GM19324 (cell line): ENCODE data around the gene GJC2.
"Not testable (repeated sequence)": the region's sequence is repeated elsewhere in the genome, so short reads cannot be mapped to it uniquely, and the experiment has no call there.

Source experiments
- ATAC-seq: cut with Tn5 transposase; IDR thresholded peaks from one replicate; pipeline ENCODE4 v1.9.1; 2021; ENCODE audit warnings: mild to moderate bottlenecking, moderate library complexity; ENCODE audit not compliant: unreplicated experiment, low FRiP score

GJC2 gene

GRCh38 chr1:228184152-228184551 is 34.4 kb downstream of the GJC2 start:
- ATAC-seq, result no peak

- ATAC-seq, result no peak
Observed at GRCh38 chr1:228185641-228185965, 35.9 kb downstream of the GJC2 start.

- ATAC-seq, result not testable (repeated sequence)
Observed at GRCh38 chr1:228188249-228188648, 38.5 kb downstream of the GJC2 start.

GRCh38 chr1:228190182-228190581 is 40.5 kb downstream of the GJC2 start:
- ATAC-seq, result no peak

DNA sequence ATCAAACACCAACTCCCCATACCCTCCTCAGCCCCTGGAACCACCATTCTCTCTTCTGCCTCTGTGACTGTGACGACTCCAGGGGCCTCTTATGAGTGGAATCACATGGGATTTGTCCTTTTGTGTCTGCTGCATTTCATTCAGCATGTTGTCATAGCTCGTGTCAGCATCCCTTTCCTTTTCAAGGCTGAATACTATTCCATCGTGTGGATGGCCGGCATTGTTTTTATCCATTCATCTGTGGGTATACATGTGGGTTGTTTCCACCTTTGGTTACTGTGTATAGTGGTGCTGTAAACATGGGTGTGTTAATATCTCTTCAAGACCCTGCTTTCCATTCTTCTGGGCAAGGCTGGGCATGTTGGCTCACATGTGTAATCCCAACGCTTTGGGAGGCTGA is 41.0 kb downstream of the GJC2 start:
- ATAC-seq, result no peak

DNA sequence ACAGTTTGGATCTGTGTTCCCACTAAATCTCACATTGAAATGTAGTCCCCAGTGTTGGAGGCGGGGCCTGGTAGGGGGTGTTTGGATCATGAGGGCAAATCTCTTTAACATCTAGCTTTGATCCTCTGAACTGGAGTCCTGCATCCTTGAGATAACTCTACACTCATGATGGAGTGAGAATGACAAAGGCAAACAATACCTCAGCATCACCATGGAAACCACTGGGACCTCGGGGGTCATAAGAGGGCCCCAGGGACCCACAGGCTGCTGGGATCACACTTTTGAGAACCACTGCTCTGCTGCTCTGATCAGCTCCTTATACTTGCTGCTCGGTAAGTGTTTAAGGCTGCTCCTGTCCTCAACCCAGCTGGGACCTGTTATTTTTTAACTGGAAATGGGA is 44.7 kb downstream of the GJC2 start:
- ATAC-seq, result no peak

DNA sequence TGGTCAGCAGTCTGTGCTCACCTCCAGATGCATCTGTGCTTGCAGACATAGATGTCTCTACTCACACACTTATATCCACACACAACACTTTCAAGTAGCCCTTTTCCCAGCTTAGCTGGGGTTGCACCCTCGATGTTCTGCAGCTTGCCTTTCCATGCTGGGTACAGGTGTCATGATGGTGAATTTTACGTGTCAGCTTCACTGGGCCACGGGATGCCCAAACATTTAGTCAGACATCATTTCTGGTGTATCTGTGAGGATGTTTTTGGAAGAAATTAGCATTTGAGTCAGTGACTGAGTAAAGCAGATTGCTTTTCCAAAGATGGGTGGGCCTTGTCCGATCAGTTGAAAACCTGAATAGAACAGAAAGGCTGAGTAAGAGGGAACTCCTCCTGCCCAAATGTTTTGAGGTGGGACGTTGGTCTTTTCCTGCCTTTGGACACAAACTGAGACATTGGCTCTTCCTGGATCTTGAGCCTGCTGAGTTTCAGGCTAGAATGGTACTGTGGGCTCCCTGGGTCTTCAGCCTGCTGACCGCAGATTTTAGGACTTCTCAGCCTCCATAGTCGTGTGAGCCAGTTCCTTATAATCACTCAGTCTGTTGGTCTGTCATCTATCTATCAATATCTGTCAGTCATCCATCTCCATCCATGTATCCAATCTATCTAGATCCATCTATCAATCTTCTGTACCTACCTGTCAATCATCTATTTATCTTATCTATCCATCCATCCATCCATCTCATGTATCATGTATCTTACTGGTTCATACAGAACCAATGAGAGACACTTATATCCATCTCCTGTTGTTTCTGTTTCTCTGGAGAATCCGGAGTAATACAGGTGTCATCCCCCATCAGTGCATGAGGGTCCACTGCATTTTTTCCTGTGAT is 45.4 kb downstream of the GJC2 start:
- no peak for ATAC-seq

DNA sequence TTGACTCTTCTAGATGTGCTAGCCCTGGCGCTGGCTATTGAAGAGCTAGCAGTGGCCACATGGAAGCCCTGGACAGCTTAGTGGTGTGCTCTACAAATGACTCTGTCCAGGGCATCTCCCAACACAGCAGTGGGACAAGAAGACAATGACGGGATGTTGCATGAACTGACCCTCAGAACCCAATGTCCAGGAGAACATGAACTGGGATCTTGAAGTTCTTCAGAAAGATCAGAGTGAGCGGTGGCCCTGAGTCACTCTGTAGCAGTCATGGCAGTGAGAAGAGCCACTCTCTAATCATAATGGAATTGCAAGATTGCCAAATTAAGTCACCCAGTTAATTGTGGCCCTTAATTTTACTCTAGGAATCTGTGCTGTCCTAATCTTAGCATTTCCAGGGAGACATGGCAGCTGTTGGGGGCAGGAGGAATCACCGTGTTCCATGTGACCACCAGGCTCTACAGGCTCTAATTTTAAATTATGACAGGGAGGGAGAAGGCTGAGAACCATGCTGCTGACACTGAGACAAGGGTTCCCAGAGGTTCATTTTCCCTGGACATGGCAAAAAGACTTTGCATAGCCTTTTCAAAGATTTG is 47.9 kb downstream of the GJC2 start:
- ATAC-seq, result no peak

DNA sequence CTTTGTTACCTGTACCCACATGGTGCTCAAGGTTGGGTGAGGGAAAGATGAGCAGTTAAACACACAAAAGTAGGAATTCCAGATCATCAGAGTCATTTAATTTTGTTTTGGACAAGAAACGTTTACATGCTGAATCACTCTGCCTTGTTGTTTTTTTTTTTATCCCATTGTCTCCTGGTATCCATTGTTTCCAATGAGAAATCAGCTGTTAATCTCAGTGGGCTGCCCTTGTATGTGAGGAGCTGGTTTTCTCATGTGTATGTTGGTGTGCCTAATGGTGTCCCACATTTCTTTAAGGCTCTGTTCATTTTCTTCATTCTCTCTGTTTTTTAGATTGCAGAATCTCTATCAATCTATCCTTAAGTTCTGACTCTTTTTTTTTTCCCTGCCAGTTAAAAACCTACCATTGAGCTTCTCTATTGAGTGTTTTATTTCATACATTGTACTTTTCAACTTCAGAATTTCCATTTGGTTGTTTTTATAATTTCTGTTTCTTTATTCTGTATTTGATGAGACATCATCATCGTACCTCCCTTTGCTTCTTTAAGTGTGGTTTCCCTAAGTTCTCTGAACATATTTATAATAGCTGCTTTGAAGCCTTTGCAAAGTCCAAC is 49.4 kb downstream of the GJC2 start:
- ATAC-seq, result no peak

DNA sequence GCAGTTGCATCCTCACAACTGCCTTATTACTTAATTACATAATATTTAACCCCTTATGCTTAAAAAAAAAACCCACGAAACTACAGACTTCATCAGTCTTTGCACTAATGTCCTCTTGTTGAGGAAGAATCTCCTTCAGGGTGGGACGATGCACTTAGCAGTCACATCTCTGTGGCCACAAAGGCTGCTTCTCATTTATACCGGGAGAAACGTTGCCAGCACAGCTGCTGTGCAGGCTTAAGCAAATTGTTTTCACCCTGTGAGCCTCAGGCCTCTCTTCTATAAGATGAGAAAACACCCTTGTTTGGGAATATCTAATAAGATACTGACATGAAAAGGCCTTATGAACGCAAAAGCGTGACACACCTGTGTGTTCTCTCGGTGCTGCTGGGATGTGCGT is 55.2 kb downstream of the GJC2 start:
- ATAC-seq, result no peak

DNA sequence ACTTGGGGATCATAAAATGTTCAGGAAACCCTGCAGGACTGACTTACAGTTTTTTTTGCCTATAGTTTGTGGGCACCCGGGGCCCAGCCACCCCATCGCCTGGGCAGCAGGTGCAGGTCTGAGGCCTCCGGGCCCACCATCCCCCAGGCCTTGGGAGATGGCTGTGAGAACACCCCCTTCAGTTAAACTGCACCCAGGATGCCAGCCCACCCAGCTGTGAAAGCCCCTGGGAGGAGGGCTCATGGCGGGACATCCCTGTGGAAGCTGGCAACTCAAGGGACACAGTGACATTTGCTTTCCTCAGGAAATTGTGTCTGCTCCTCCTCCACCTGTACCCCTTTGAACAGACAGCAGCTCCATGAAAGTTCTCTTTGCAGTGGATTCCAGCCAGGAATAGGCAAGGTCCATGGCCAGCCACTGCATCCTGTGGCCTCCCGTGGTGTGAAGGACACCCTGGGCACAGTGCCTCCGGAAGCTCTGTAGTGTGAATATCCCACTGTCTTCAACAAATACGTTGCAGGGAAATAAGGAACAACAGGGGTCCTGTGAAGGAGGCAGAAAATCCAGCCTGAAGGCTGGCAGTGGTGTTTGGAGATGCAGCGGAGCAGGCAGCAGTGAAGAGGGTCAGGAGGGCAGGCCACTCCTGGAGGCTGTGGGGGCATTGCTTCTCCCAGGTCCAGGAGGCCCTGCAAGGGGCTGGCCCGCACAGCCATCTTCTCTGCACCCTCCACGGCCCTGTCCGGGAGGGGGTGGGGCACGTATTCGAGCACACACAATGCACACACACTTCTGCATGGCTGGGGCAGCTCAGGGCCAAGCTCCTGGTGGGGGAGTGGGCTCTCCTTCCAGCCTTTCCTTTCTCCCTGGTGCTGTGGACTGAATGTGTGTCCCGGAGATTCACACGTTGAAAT is 56.1 kb downstream of the GJC2 start:
- no peak for ATAC-seq

DNA sequence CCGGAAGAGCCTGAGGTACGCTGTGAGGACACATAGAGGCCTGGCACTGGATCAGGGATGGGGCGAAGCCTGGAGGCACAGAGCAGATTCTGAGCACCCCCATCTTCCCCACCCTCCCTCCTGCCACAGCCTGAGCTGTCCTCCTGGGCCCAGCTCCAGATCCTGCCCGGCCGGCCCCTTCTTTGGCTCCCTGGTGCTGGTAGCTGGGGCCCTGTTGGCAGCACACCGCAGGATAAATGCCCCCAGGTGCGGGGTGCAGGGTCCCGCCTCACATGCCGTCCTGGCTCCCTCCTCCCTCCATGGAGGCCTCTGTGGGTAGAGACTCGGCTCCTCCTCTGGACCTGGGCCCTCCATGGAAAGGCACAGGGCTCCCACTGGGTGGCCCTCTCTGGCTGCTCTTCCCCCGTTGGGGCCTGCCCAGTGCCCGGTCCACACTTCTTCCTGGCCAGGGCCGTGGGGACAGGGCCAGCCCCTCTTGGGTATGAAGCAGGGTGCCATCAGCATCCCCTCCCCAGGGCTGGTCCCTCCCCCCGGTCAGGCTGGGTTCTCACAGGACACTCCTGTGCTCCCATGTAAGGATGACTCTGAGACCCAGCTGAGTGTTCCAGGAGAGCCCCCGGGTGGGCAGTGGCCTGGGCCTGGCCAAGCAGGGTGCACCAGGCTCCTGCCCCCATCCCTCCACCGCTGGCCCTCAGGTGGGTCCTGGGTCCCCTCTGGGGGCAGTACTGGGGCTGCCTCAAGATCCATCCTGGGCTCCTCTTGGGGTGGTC is 57.0 kb downstream of the GJC2 start:
- ATAC-seq, result no peak

DNA sequence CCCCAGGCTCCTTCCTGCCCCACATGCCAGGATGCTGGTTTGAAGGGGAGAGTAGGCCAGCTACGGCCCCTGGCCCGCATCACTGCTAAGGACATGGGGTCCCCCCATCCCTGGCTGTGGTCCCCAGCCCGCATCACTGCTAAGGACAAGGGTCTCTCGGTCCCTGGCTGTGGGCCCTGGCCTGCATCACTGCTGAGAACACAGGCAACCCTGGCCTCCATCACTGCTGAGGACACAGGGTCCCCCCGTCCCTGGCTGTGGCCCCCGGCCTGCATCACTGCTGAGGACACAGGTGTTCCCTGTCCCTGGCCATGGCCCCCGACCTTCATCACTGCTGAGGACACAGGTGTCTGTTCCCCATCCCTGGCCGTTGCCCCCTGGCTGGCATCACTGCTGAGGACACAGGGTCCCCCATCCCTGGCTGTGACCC is 57.7 kb downstream of the GJC2 start:
- ATAC-seq, result no peak

DNA sequence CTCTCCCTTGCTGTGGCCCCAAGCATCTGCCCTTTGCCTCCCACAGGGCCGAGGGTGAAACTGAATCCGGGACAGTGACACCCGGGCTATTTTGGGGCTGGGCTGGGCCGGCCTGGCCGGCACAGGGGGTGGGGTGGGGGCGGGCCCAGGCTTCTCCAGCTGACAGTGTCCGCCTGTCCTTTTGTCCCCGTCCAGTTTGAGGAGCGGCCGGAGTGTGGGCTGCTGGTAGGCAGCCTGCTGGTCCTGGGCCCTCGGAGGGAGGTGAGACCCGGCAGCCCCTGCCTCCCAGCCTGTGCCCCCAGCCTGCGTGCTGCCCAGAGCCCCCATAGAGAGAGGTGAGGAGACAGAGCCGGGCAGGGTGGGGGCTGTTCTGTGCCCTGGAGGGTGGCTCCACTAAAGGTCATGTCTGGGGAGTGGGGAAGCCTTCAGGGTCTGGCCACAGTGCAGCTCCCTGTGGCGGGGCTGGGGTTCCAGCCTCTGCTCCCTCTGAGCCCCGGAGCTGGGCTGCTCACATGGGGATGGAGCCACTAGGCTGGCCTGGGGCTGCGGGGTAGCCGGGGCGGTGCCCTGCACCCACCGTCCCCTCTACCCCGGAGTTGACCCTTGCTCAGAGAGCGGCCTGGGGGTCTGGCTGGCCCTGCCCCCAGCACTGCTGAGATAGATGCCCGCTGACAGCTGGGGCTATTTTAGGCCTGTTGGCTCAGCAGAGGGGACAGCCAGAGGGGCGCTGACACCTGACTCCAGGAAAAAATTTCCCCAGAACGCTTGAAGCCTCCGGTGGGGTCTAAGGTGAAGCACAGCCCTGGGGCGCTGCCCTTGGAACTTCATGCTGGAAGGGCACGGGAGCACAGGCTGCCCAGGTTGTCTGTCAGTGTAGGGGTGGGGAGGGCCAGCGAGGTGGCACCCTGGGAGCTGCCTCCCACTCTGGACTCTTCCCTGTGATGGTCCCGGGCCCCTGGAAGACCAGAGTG is 58.4 kb downstream of the GJC2 start, which contains the start of gene OBSCN:
OBSCN (plus strand) TSS at position 194 of the 971 bp plus-strand sequence. CDS start 3,740 bp downstream, outside the sequence.
- no peak for ATAC-seq

DNA sequence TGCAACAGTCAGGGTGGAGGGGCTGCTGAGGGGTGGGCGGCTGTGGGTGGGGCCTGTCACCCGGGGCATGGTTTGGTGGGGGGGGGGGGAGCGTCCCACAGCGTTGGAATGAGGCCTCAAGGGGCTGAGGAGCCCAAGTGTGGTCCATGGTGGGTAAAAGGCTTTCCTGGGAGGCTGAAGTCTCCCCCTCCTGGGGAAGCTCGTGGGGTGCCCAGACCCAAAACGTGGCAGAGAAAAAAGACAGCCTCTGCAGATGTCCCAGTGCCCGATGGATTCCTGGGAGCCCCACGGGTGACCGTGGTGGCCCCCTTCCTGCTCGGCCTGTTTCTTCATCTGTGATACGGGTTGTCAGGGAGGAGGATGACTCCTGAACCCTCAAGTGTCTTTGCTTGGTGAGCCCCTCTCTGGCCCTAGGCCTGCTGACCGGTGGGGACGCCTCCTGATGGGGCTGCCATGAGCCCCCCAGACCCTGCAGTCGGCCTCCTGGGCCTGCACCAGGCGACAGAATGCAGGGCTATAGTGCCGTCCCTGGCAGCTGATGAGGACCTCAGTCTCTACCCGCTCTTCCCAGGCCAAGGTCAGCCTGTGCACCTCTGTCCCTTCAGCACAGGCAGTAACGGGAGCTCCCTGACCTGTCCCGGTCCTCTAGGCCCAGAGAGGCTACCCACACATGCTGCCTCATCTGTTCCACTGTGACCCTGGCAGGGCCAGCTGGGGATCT is 59.3 kb downstream of the GJC2 start:
- no peak for ATAC-seq
